Renal cortex interstitium (tissue), 11 donors: ENCODE data around the gene HOXB9. TPM values are rescaled to one million over a fixed set of nuclear protein-coding genes. Genes with fewer than 3 reads are reported as not detected.
A peak's percentile ranks its signal among the peaks of the same experiment; 100 is the strongest.

Experiments
- DNase-seq, 11 donors: peaks; one replicate each; pipeline ENCODE4 v3.0.0-alpha.2; 2013; ENCODE audit warnings: low read depth in 9 of 11, low spot score in 4 of 11; ENCODE audit errors: extremely low read depth in 1 of 11
- polyA plus RNA-seq, 3 donors: library from polyadenylated mRNA; unstranded; fragments of 120-200 nt; gene quantifications; one replicate each; pipeline ENCODE4 v1.2.1, GENCODE V29; 2013; ENCODE audit not compliant: insufficient read length in 3 of 3

Gene HOXB9
- polyA plus RNA-seq, 3 donors: 68.7 to 88.7 (median 72.5) TPM

DNA sequence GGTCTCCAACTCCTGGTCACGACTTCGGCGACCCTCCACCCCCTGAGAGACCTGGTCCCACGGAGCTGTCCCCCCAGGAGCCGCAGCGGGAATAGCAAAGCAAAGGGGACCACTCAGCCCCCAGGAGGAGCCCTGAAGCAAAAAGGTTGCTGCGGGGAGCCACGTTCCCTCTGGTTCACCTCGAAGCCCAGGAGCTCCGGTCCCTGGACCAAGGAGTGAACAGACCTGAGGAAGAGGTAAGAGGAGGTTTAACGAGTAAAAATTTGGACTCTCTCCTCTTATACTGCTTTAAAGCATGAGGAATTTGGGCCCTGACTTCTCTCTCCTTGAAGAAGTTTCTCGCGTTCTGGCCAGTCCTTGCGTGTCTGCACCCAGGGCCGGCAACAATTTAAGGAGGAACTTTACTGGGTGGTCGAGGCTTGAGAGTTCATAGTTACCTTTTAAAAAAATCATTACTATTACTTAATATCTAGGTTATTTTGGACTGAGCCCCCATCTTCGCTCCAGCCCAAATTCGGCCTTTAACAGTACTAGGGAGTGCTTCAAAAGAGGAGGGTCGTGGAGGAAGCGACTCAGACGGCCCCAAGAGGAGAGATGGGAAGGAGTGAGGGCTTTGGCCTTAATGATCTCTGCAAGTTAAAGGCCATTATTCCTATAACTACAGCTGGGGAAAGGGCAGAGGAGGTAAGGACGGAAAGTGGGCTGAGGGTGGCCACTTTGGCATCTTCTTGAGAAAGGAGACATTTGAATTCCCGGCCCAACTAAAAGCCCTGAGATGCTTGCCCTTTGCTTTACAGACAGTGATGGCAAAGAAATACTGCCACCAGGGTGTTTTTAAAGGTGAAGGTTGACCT lies 16.9 kb upstream of the HOXB9 start:
- DNase-seq: no peak

DNA sequence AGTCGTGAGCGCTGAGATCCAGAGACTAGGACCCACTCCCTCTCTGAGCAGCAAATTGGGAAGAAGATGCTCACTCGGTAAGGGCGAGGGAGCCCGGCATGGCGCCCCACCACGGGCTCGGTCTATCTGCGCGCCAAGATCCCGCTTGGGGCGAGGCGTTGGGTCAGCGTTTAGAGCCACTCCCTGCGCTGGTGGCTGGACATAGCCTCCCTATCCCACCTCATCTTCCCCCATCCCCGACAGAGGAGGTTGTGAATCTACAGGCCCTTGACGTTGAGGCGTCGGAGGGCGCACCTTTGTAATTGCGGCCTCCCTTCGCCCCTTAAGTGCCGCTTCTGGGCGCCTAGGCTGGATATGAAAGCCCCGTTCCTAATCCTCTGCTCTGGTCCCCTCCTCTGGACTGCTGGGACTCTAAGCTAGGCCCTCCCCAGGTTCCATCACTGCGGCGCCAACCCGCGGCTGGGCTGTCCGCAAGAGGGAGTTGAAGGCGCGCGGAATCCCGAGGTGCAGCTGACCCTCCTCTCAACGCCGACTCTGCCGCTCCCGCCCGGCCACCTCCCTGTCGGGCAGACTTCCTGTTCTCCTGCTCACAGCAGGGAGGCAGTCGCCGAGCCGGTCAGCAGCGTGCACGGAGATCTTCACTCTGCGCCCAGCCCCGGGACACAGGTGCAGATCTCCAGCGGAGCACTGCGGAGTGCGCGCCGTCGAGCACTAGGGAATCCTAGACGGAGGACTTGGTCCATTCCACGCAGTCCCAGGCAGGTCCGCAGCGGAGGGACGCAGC lies 16.1 kb upstream of the HOXB9 start:
- no peak for DNase-seq

DNA sequence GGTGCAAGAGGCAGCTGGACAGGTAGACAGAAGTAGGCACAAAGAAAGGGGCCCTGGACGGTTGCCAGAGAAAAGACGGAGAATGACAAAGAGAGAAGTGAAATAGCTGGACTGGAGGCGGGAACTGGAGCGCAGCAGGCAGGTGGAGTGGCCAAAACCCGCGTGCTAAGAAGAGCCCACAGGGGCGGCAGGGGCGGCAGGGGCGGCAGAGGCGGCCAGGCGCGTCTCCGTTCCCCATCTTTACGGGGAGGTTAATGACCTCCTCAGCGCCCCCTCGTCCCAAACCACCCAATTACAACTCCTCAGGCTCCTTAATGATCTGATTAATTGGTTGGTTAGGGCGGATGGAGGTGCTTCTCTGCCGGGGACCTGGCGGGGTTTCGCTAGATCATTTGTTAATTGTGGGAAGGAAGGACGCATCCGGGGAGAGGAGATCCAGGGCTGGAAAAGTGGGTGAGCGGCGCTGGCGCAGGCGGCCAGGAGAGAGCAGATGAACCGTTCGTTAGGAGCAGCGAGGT lies 15.4 kb upstream of the HOXB9 start:
- DNase-seq: no peak

DNA sequence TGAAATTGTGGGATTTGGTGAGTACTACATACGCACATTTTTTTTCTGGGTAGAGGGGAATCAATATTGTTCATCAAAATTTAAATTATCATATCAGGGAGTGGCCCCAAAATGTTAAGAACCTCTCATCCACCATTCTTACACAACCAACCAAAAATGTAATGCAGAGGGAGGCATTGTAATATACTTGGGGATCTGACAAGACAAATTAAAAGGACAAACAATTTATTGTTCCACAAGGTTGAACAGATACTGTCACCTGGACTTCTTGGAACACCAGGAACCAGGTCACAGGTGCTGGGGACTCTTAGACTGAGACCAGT lies 14.7 kb upstream of the HOXB9 start:
- DNase-seq: no peak

DNA sequence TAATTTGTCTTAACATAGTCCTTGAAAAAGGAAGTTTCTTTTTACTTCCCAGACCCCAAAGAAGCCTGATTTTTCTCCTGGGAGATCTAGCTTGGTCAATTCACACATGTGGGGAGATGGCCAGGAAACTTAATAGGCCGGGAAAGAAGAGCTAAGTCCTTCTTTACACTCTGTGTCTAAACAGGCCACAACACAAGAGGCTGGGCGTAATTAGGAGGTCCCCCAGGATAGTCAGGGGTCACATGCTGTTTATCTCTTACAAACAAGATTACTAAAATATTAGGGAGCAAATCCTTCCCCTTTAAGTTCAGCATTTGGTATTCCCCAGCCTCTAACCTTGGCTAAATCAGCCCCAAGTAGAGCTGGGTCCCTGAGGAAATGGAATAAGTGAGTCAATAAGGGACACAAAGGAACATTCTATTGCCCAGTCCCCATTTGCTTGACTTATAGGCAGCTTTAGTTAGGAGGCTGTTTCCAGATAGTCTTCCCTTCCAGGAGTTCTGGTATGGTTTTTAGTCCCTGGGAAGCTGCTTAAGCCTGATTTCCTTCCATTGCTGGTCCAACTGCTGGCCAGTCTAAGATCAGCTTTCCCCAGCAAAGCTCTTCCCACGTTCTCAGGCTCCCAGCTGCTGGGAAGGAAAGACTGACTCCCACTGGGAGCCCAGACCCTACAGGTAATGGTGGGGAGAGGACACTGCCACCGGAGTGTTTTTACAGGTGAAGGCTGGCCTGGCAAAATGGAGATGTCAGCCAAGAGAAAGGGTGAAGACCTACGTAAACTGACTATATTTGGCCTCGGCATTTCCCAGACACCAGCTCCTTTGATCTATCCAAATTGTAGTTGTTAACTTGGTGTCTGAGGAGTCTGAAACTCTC lies 14.1 kb upstream of the HOXB9 start:
- no peak for DNase-seq

DNA sequence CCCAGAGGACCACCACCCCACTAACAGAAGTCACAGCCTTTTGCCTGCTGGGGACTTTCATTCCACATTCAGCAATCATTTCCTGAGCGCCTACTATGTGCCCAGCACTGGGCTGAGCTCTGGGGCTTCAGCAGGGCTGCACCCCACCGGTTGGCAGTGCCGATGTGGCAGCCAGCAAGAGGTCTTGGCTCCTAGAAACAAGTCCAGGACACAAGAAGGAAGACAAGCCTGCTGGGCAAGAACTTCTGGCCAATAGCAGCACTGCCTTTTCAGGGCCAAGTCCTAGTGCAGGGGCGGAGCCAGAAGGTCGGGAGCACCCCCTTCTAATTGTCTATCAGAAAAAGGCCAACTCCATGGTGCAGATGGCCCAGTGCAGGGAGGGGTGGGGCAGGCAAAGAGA lies 13.0 kb upstream of the HOXB9 start:
- no peak for DNase-seq

DNA sequence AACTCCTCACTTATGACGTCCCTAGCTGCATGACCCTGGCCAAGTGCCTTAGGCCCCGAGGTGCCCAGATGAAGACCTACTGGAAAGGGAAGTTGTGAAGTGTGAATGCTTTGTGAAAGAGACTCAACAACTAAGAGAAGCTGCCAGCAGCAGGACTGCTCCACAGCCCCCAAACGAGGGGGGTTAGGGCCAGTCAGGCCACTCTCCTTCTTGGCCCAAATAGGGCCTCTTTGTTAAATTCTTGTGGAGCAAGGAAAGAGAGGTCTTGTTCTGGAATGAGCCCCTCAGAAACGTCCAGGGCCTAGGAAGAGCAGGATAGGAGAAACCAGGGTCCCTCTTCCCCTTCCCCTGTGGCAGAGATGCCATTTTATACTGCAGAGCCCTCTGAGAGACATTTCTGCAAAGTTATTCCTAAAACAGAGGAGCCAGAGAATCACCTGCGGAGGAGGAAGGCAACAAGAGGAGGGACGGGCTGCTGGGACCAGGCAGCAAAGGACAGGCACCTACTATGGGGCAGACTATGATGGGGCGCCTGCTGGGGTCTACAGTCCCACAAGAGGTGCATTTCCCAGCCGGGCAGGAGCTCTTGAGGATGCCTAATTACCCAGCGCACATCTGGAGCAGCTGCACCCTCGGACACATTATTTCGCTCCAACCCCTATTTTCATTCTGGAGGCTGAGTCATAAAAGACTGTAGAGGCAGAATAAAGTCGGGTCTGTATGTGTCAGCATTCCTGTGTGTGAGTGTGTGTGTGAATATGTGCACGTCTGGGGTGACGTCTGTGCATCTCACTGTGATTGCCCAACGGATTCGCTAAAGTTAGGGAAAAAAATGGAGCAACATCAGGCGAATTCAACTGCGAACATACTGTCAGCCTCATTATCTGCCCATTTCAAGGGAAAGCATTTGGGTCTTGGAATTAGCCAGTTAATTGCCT lies 11.4 kb upstream of the HOXB9 start:
- DNase-seq: no peak

DNA sequence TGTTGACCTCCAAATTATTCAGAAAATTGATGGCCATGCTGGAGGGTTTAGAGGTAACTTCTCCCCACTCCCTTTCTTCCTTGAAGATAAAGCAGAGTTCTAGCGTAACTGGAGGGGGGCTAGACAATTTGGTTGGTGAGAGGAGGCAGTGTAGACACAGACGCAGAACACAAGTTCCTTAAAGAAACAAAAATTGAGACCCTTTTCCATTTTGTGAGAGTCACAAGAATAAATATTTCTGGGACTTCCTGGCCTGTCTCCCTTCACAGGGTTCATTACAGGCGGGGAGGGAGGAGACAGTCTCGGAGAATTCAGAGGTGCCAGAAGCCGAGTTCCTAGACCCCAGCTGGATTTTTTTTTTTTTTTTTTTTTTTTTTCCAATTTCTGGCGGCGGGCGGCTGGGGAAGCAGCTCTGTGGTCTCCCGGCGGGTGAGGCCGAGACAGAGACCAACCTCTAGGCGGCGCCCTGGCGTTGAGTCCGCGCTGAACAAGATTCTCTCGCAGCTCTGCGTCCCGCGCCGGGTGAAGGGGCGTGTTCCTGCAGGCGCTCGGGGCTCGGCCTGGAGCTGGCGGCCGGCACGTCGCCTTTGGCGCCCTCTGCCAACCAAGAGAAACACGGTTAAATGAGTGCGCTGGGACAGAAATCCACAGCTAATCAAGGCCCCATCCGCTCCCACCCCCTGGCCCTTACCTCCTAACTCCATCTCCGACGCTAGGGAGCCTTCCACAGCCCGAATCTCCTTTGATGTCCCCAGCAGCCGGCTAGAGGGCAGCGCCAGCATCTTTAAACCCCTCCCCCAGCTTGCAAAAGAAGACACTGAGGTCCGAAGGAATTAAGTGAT lies 10.2 kb upstream of the HOXB9 start:
- peak in 4 of 11 donors; percentile 86 to 89 (median 88) for DNase-seq

DNA sequence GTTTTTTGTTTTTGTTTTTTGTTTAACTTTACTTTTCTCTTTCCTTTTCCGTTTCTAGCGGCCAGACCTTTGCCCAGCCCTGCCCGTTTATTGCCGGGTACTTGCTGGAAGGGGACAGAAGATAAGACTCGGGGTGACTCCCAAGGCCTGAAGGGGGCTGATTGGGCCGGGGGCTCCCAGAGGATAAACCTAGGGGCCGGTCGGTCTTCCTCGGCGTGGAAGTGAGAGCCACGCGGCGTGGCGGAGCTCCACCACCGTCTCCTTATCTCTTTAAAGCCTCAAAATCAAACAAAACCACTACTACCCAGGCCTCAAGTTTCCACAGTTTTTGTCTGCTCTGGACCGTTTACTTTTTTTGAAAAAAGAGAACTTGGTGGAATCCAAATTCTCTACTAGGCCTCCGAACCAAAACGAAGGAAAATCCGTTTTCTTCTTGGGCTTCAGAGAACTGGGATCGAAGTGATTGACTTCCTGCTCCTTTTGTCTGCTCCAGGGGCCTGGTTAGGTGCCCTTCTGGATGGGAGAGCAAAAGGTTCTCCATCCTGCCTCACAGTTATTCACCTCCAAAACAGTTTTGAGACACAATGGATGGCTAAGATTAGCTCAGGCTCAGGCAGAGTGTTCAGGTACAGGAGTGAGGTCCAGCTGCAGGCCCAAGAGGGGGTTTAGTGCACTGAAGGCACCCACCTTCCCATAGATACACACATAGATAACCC lies 8.5 kb upstream of the HOXB9 start:
- no peak for DNase-seq

DNA sequence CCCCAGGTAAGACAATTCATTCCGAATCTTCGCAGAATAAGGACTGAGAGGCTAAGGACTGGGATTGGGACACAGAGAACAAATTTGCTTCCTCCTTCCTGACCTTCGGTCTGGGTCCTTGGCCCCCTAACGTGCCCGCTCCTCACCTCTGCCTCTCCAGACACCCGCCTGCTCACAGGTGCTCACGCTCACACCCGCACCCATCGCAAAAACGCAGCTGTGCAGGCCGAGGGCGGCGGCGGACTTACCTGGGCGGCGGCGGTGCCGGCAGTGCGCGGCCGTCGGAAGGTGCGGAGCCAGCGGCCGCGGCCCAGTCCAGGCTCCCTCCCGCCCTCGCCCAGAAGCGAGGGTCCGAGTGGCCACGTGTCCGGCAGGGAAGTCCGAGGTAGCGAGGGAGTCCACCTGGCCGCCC lies 7.1 kb upstream of the HOXB9 start:
- no peak for DNase-seq

DNA sequence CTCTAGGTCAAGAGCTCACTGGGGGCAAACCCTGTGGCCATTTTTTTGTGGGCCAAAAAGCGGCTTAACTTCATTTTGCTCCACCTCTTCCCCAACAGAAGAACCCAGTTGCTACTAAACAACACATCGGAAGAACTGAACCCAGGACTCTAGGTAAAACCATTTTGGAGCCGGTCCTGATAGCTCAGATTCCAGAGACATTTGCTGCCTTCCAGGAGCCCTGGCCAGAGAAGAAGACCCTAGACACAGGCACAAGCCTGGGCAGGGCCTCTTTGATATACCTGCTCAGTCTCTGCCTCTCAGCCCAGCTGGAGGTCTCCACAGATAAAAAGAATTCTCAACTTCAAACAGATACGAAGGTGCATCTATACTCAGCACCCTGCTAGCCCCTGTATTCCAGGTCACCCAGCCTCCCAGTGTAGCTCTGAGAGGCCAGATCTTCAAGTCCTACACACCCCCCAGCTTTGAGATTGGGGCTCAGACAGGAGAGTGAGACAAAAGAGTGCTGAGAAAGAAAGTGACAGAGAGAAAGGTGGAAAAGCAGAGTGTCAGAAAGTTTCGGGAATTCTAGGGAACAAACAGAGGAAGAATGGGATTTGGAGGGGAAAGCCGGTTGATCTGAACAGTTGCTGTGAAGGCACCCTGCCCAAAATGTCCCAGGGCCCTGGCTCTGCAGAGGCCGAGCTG lies 6.6 kb upstream of the HOXB9 start:
- no peak for DNase-seq

DNA sequence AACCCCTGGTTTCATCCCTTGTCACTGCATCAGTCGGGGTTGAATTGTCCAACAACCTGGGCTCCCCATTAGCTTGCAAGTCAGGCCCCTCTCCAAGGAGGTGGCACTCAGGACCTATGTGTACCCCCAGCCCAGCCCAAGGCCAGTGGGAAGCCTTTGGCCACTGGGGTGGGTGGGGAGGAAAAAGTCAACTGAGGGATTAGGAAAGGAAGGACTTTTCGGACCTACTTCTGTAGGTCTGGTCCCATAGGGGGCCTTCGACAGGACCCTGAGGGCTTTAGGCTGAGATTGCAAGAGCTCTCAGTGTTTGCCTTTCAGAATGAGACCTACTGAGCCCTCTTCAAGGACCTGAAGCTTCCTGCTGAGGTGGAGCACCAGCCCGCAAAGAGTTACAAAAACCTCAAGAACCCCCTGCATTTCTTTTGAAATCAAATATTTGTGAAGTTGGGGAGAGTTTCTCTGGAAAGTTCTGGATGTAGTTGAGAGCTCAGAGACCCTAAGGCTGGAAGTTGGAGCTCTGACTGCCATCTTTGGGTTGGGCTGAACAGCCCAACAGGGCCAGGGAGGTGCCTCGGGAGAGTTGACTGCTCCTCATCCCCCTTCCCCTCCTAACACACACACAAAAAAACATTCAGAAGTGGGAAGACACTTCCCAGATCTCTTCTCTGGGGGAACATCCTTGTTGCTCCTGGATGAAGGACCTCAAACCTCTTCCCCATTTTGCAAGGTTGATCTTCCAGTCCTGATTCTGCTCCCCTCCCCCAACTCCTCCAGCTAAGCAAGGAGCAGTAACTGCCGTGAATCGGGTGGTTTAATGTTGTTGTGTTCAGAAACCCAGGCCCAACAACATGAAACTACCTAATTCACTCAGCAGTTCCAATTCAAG lies 5.8 kb upstream of the HOXB9 start:
- no peak for DNase-seq

DNA sequence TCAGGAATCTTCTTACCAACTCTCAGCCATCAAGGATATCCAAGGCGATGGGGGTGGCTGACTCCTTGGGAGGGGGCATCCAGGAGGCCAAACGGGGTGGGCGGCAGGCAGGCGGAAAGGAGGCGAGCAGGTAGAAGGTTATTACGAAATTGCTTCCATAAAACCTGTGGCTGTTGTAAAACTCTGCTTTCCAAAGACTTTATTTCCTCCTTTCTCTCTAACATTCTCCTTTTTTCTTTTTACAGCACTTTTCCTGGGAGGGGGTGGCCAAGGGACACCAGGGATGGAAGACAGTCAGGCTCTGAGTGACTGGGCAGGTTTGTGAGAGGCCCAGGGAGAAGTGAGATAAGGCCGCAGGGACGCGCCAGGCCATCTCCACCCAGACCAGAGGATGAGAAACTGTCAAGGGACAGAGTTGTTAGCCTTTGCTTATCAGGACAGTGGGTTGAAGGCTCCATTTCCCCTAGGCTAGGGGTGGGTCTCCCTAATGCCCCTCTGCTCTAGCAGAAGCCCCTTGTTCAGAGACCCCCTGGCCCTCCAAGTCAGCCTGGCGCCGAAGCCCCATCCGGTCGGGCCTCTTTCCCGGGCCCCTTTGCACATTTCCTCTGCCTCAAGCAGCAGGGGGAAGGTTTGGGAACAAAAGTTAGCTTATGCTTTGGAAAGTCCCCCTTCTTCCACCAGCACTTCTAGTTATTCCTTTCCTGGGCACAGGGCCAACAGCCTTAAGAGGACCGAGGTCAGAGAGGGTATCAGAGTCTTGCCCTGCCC lies 5.0 kb upstream of the HOXB9 start:
- no peak for DNase-seq

DNA sequence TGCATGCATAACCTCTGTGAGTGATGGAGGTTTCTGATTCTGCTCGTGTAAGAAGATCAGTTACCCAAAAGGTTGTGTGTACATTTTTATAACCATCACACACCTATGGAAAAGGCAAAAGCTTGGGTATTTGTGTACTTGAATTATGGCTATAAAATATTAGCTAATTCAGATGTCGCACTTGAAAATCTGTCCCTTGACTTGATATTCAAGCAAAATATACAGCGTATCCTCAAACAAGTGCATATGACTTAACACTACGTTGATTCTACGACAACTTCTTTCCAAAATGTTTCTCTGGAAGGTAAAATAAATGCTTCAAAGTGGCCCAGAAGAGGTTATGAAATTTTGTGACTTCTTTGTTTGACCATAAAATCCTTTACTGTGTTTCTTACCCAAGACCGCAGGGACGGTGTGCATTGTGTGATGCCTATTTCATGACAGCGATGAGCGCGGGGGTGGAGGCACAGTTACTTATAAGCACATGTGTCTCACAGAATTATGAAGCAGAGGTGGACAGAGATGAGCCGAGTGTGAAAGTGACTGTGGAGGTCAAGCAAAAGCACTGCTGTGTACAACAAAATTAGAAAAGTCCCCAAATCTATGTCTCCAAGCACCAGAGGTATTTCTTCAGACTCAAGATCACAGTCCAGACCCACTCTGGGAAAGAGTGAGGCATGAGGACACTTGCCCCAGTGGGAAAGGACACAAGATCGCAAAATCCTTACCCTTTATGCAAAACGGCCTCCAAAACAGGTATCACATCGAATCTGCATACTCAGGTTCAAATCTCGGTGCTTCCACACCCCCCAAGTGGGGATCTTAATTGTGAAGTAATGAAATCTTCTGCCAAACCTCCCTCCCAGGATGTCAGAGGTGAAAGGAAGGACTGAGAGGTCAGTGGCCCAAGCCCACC lies 4.1 kb upstream of the HOXB9 start:
- no peak for DNase-seq
